Liver (tissue), 2 donors: ENCODE measurements around the gene CAMKMT.

Experiments
- CTCF ChIP-seq: fragments of 150-350 bp; IDR thresholded peaks from 2 replicates; pipeline ENCODE4 v1.5.1; 2017; ENCODE audit warnings: improper control_type of control experiment, low read depth, low read length; ENCODE audit not compliant: missing input control
- MAX ChIP-seq: IDR thresholded peaks from 2 replicates; pipeline ENCODE4 v1.6.1; 2016; ENCODE audit warnings: antibody characterized with exemption
- donor health status: healthy.

GRCh38 chr2:44582363-44583008, 220.7 kb downstream of the CAMKMT start:
- no peak for TF ChIP-seq CTCF
- TF ChIP-seq MAX, result no peak
